Naive B cell (primary cell): ENCODE results near the gene GFOD1. TPM values are rescaled to one million over a fixed set of nuclear protein-coding genes. Genes with fewer than 3 reads are reported as not detected.
A peak's percentile ranks its signal among the peaks of the same experiment; 100 is the strongest.

ENCODE experiments used
- ATAC-seq, 2 donors: fragments of 150-1000 bp; cut with Tn5 transposase; 2 replicates each; pipeline ENCODE4 v1.10.0; 2021; ENCODE audit warnings: low read depth in 2 of 2, mild to moderate bottlenecking in 2 of 2, moderate library complexity in 2 of 2
- DNase-seq: peaks from one replicate; pipeline ENCODE4 v3.0.0; 2022
- H3K27ac Mint-ChIP-seq, 6 donors: one replicate each; pipeline ENCODE4 v1.8.0; 2020 to 2022; ENCODE audit warnings: mild to moderate bottlenecking in 6 of 6, mixed read lengths in 6 of 6, moderate library complexity in 5 of 6, inconsistent platforms in 2 of 6
- H3K27me3 Mint-ChIP-seq, 3 donors: one replicate each; pipeline ENCODE4 v1.8.0; 2021 to 2022; ENCODE audit warnings: mixed read lengths in 3 of 3, mild to moderate bottlenecking in 1 of 3
- H3K36me3 Mint-ChIP-seq, 2 donors: one replicate each; pipeline ENCODE4 v1.8.0; 2020 to 2022; ENCODE audit warnings: mixed read lengths in 2 of 2, inconsistent platforms in 1 of 2, mild to moderate bottlenecking in 1 of 2
- H3K4me1 Mint-ChIP-seq, 3 donors: one replicate each; pipeline ENCODE4 v1.8.0; 2020 to 2022; ENCODE audit warnings: mixed read lengths in 3 of 3, inconsistent platforms in 1 of 3, mild to moderate bottlenecking in 1 of 3, moderate library complexity in 1 of 3
- H3K4me3 Mint-ChIP-seq, 8 donors: one replicate each; pipeline ENCODE4 v1.8.0; 2020 to 2022; ENCODE audit warnings: mild to moderate bottlenecking in 8 of 8, mixed read lengths in 8 of 8, moderate library complexity in 8 of 8, inconsistent platforms in 2 of 8
- H3K9me3 Mint-ChIP-seq, 7 donors: one replicate each; pipeline ENCODE4 v1.8.0; 2020 to 2022; ENCODE audit warnings: mixed read lengths in 7 of 7, mild to moderate bottlenecking in 5 of 7, inconsistent platforms in 2 of 7, moderate library complexity in 1 of 7
- polyA plus RNA-seq, 6 donors: library from polyadenylated mRNA; unstranded; fragments of 300-500 nt; fragmentation: Illumina TruSeq; gene quantifications; one replicate each; pipeline ENCODE4 v1.2.3, GENCODE V29; 2021; ENCODE audit warnings: low read depth in 6 of 6

The GFOD1 gene
- polyA plus RNA-seq, 6 donors from 2014 or later, result 2.9 to 10.7 (median 5.4) TPM

DNA sequence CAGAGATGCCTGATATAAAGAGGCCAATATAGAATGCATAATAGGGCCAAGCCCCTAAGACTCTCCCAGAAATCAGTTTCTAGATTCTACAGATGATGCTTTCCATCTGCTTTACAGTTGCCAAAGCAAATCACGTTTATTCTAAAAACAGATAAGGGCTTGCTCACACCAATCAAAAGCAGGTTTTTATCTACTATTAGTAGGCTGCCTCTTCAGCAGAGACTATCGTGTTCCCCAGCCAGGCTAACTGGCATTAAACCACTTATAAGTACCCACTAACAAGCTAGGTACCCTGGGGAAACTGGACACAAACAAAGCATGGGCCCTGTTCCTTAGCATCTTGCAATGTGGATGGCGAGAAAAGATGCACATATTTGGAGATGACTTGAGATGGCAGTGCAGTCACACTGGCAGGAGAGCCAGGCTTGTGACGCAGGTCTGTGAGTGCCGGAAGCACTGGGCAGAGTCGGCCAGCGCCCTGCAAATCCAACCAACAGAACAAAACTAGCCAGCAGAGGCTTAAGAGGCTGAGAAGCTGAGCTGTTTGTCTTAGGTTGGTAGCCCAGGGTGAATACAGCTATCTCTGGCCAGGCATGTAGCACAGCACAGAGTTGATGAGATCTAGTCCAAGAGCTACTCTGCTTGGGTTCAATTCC is 73.4 kb downstream of the GFOD1 start:
- peaks cover 0 to 4% (median 0%) of the 10 kb centered on the region in 7 donors for H3K9me3 Mint-ChIP-seq
- H3K36me3 Mint-ChIP-seq, result peaks cover 7 to 14% of the 10 kb centered on the region in 2 donors
- H3K4me1 Mint-ChIP-seq, result peaks cover 6 to 17% (median 14%) of the 10 kb centered on the region in 3 donors
- DNase-seq (no peak), ATAC-seq (peak in 1 of 2 donors; percentile 43)
- H3K4me3 Mint-ChIP-seq, result peak overlapping the region in 1 of 8 donors; percentile 32
- H3K27me3 Mint-ChIP-seq, result no peaks in the 10 kb centered on the region
- H3K27ac Mint-ChIP-seq, result no peak overlapping the region

DNA sequence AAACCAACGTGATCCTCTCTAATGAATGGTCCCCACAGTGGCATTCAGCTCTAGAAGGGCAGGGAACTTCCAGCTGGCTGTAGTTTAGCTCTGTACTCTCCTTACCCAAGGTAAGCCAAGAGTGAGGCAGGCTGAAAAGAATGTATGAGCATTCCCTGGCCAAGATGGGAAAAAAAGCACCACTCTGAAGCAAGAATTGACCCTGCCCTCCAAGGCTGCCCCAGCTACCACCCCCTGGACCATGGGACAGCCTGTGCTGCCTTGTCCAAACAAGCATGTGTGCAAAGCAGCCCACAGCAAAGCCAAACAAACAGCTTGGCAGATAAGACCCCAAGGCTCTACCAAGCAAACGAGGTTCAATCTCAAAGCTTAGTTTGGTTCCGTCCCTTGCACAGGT is 73.9 kb downstream of the GFOD1 start:
- Mint-ChIP-seq H3K36me3 (peaks cover 7 to 14% of the 10 kb centered on the region in 2 donors), H3K27me3 (no peaks in the 10 kb centered on the region), H3K4me3 (no peak overlapping the region), H3K9me3 (peaks cover 0 to 4% (median 0%) of the 10 kb centered on the region in 7 donors), H3K27ac (no peak overlapping the region), H3K4me1 (peaks cover under 1 to 15% (median 15%) of the 10 kb centered on the region in 3 donors)
- DNase-seq, result no peak
- no peak for ATAC-seq

DNA sequence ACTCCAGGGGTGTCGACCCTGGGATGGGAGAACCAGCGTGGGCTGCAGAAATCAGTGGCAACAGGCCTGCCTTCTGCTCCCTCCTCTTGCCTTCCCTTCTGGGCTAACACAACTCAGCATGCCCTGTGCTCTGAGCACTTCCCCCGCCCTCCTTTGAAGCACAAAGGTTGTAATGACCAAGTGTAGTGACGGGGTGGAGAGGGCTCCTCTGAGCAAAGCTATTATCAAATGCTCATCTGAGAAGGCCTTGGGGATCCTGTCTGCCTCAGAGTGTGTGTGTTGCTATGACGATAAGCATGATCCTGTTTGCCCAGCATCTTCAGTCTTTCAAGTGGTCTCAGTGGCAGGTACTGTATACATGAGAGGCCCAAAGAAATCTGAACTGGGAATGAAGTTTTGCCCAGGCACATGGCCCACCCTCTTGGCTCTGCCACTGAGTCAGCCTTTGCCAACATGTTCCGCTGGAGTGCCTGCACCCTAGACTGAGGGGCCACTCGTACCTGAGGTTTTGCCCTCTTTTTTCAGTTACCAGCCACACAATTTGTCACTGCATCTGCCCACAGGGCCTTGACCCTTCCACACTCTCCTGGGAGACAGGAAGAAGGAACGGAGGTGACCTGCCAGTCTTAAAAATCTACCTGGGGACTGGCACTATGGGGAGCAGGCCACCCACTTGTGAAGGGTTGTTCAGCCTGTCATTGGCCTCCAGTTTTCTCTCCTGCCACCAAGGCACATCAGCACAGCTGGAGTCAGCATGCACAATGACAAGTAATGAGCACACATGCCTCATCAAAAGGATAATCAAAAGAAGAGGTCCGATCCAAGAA is 74.5 kb downstream of the GFOD1 start:
- no peak overlapping the region for H3K4me3 Mint-ChIP-seq
- peaks cover 0 to 15% (median 15%) of the 10 kb centered on the region in 3 donors for H3K4me1 Mint-ChIP-seq
- H3K27me3 Mint-ChIP-seq, result no peaks in the 10 kb centered on the region
- peak overlapping the region in 1 of 6 donors; percentile 43 for H3K27ac Mint-ChIP-seq
- peaks cover 0 to 4% (median 0%) of the 10 kb centered on the region in 7 donors for H3K9me3 Mint-ChIP-seq
- DNase-seq, result no peak
- H3K36me3 Mint-ChIP-seq, result peaks cover 7 to 14% of the 10 kb centered on the region in 2 donors
- no peak for ATAC-seq

DNA sequence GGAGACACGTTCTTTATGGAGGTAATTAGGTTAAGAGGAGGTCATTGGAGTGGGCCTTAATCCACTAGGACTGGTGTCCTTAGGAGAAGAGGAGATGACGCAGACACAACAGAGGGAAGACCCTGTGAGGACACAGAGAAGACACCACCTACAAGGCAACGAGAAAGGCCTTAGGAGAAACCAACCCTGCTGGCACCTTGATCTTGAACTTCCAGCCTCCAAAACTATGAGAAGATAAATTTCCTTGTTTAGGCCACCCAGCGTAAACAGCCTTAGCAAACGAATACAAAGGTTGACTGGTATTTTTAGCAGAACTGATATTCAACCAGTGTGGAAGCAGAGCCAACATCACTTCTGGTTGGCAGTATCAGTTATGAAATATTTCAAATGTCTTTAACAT is 75.2 kb downstream of the GFOD1 start:
- H3K9me3 Mint-ChIP-seq, result peaks cover 0 to 4% (median 0%) of the 10 kb centered on the region in 7 donors
- ATAC-seq (no peak), DNase-seq (no peak)
- peaks cover 7 to 14% of the 10 kb centered on the region in 2 donors for H3K36me3 Mint-ChIP-seq
- H3K27ac Mint-ChIP-seq, result peak overlapping the region in 3 of 6 donors; percentile 43 to 67 (median 61)
- no peaks in the 10 kb centered on the region for H3K27me3 Mint-ChIP-seq
- peaks cover 0 to 18% (median 15%) of the 10 kb centered on the region in 3 donors for H3K4me1 Mint-ChIP-seq
- no peak overlapping the region for H3K4me3 Mint-ChIP-seq

DNA sequence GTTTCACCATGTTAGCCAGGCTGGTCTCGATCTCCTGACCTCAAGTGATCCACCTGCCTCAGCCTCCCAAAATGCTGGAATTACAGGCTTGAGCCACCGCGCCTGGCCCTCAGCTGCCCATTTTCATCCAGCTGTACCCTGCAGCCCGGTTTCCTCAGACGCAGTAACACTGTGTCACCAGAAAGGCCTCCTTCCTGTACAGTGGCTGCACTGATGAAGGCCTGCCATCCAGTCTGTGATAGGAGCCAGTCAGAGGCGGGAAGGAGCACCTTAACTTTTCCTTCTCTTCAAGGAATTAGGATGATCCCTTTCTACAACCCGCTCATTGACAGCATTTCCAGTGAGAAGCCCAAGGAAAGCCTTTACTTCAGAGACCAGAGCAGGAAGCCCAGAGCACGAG is 75.9 kb downstream of the GFOD1 start:
- DNase-seq, result no peak
- no peak for ATAC-seq
- H3K27ac Mint-ChIP-seq, result peak overlapping the region in 1 of 6 donors; percentile 89
- H3K36me3 Mint-ChIP-seq, result peaks cover 7 to 12% of the 10 kb centered on the region in 2 donors
- peaks cover 0 to 4% (median 0%) of the 10 kb centered on the region in 7 donors for H3K9me3 Mint-ChIP-seq
- H3K4me1 Mint-ChIP-seq, result peaks cover 0 to 23% (median 15%) of the 10 kb centered on the region in 3 donors
- no peaks in the 10 kb centered on the region for H3K27me3 Mint-ChIP-seq
- H3K4me3 Mint-ChIP-seq, result no peak overlapping the region

DNA sequence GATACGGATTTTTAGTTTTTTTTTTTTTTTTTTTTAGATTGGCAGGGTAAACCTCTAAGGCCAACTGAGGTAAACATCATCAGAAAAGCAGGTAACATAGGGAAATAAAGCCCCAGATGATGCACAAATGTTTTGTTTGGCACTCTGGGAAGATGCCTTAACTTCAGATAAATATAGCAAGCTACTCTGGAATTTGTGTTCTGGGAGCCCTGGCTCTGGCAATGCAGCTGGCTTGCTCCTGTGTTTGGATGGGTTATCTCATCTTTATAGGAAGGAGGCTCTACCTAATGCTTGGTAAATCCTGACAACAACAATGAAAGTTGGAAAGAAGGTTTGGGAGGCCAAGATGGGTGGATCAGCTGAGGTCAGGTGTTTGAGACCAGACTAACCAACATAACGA is 77.4 kb downstream of the GFOD1 start:
- Mint-ChIP-seq H3K27ac (no peak overlapping the region), H3K4me3 (no peak overlapping the region), H3K9me3 (no peaks in the 10 kb centered on the region), H3K36me3 (peaks cover 0 to 5% of the 10 kb centered on the region in 2 donors), H3K4me1 (peaks cover 0 to 20% (median 9%) of the 10 kb centered on the region in 3 donors), H3K27me3 (no peaks in the 10 kb centered on the region)
- DNase-seq (no peak), ATAC-seq (no peak)

DNA sequence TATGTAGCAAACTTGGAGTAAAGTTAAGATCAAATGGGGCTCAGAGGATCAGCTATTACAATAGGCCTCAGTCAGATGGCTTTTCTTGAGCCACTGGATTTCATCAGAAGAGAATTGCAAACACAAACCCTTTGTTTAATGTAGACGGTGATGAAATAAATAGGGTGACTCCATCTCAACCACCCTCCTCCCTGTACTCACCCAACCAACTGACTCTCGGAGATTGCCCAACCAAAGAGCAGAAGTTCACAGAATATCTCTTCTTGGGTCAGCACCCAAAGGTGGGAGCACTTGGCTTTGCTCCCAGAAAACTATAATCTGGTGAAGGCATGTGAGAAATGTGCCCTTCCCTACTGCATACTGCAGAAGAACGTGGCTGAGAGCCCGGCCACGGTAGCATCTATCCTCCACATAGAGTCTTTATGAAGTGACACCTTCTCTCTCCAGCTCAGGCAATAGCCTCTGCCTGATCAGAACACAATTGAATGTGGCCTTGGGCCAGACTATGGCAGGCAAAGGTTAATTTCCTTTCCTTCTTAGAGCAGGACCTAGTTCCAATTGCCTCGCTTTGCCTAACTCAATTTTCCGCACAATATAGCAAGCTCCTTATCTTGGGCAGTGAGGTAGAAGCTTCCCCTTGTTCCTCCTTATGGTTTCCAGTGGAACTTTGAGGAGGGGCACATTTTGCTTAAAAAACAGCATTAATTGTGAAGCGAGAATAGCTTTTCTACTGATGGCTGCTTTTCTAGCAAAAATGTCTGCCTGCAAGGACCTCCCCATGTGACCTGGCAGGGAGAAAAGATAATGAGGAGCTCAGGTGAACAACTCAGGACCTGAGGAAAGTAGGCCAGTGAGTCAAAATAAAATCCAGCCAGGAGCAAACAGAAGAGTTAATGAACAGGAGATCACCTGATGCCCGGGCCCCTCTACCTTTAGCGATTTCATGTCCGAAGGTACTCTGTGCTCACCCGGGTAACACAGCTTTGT is 79.4 kb downstream of the GFOD1 start:
- no peak overlapping the region for H3K27ac Mint-ChIP-seq
- H3K4me1 Mint-ChIP-seq, result peaks cover 0 to 20% (median 9%) of the 10 kb centered on the region in 3 donors
- ATAC-seq (no peak), DNase-seq (no peak)
- H3K36me3 Mint-ChIP-seq, result peaks cover 0 to 5% of the 10 kb centered on the region in 2 donors
- no peaks in the 10 kb centered on the region for H3K9me3 Mint-ChIP-seq
- peak overlapping the region in 2 of 8 donors; percentile 33 to 42 for H3K4me3 Mint-ChIP-seq
- H3K27me3 Mint-ChIP-seq, result no peaks in the 10 kb centered on the region

DNA sequence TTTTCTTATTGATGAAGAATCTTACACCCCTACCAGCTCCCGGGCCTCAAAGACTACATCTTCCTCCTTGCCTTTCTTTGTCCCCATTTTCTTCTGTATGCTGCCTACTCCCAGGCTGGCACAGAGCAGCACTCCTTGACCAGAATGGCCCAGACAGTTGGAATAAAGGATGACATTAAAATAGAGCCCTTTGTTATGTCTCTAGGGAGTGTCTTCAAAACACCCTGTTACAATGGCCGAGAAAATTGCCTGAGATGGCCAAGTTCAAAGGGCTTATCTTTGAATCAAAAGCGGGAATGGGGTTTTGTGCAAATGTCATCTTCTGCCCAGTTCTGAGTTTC is 80.1 kb downstream of the GFOD1 start:
- H3K27ac Mint-ChIP-seq, result peak overlapping the region in 1 of 6 donors; percentile 38
- H3K36me3 Mint-ChIP-seq, result peaks cover 0 to 5% of the 10 kb centered on the region in 2 donors
- ATAC-seq (no peak), DNase-seq (no peak)
- peaks cover 0 to 20% (median 9%) of the 10 kb centered on the region in 3 donors for H3K4me1 Mint-ChIP-seq
- H3K27me3 Mint-ChIP-seq, result no peaks in the 10 kb centered on the region
- H3K9me3 Mint-ChIP-seq, result no peaks in the 10 kb centered on the region
- H3K4me3 Mint-ChIP-seq, result no peak overlapping the region

DNA sequence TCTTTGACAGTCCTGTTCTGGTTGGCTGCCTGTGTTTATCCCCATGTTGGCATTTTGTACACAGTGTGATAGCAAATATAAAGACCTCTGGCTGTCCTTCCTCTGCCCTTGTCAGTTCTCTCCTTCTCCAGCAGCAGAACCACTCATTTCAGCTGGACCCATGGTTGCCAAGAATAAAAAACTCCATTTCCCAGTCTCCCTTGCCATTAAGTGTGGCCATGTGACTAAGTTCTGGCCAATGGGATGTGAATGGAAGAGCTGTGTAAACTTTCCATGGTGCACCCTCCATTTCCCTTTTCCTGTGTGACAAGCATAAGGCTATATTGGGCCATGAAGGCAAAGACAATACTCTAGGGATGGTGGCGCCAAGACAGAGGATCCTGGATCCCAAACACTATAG is 80.6 kb downstream of the GFOD1 start:
- H3K4me3 Mint-ChIP-seq, result no peak overlapping the region
- H3K27me3 Mint-ChIP-seq, result no peaks in the 10 kb centered on the region
- no peak for ATAC-seq
- H3K36me3 Mint-ChIP-seq, result no peaks in the 10 kb centered on the region
- no peak overlapping the region for H3K27ac Mint-ChIP-seq
- peaks cover 0 to 20% (median 6%) of the 10 kb centered on the region in 3 donors for H3K4me1 Mint-ChIP-seq
- H3K9me3 Mint-ChIP-seq, result no peaks in the 10 kb centered on the region
- no peak for DNase-seq

DNA sequence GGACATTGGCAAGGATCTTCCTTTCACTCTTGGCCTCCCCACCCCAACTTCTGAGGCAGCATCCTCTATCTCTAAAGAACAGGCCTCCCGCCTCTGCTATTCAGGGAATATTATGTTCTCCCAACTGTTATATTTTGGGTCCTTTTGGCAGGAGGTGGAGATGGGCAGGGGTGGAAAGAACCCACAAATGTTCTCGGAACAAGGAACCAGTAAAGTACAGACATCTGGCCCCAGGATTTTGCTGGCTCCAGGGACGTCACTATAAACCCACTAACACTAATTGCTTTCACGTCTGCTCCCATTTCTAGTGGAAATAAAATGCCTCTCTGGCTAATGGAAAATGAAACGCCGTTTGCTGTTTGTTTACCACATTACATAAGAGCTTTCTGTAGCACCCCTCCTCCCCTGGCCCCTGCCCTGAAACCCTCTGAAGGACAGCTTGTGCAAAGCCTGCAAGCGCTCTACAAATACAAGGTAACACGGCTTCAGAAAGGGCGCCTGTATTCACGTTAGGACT is 81.4 kb downstream of the GFOD1 start:
- Mint-ChIP-seq H3K4me1 (peaks cover under 1 to 22% (median 8%) of the 10 kb centered on the region in 3 donors), H3K9me3 (no peaks in the 10 kb centered on the region), H3K27me3 (no peaks in the 10 kb centered on the region), H3K27ac (peak overlapping the region in 2 of 6 donors; percentile 4 to 26), H3K36me3 (no peaks in the 10 kb centered on the region), H3K4me3 (no peak overlapping the region)
- no peak for DNase-seq
- no peak for ATAC-seq

DNA sequence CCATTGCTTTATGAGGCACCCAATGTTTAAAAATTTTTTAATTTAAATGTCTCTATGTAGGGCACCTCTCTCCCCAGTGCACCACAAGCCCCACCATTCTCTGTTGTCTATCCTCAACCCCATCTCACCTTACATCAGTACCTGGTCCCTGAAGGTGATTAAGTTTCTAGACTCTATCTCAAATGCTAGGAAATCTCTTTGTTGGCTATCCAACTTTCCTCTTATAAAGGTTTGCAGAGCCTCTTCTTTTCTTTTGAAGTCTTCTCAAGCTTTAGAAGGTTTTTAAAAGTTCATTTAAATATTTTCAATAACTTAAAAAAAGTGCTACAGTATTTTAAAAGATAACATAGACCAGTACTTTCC is 82.5 kb downstream of the GFOD1 start:
- H3K36me3 Mint-ChIP-seq, result no peaks in the 10 kb centered on the region
- H3K27ac Mint-ChIP-seq, result no peak overlapping the region
- ATAC-seq (no peak), DNase-seq (no peak)
- no peaks in the 10 kb centered on the region for H3K27me3 Mint-ChIP-seq
- no peaks in the 10 kb centered on the region for H3K9me3 Mint-ChIP-seq
- H3K4me1 Mint-ChIP-seq, result peaks cover 6 to 30% (median 17%) of the 10 kb centered on the region in 3 donors
- H3K4me3 Mint-ChIP-seq, result no peak overlapping the region

DNA sequence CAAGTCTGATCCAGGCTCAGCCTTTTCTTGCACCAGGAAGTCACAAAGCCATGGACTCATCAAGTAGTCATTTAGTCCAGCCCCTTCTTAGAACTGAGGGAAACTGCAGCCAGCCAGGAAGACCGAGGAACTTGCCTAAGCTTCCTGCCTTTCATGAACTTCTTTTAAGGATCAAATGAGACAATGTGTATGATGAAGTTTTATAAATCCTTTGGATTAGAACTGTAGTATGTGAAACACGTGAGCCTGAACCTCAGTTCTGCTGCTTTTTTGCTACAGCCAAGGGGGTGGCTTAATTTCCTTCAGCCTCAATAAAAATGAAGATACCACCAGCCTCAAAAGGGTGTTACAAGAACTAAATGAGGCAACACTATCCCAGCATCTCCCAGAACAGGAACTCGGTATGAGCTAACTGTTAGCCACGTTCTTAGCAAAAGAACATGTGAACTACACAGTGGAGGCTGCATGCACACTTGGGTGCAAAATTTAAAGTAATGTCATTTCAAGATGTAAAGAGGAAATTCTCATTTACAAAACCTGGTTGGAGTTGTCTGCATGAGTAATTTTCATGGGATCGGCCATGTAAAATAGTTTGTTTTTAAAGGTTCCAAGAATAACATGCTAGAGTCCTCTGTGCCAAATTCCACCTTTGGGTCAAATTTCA is 83.0 kb downstream of the GFOD1 start:
- Mint-ChIP-seq H3K4me1 (peaks cover 6 to 30% (median 17%) of the 10 kb centered on the region in 3 donors), H3K9me3 (no peaks in the 10 kb centered on the region)

More for the DNA sequence above, 83.0 kb downstream of the GFOD1 start:
- Mint-ChIP-seq H3K36me3 (no peaks in the 10 kb centered on the region), H3K4me3 (no peak overlapping the region), H3K27me3 (no peaks in the 10 kb centered on the region), H3K27ac (peak overlapping the region in 2 of 6 donors; percentile 24 to 77)
- ATAC-seq (no peak), DNase-seq (no peak)
